ENCODE measurements around the gene ADSS2. TPM values are rescaled to one million over a fixed set of nuclear protein-coding genes. Genes with fewer than 3 reads are reported as not detected.
"Not testable (repeated sequence)": the region's sequence is repeated elsewhere in the genome, so short reads cannot be mapped to it uniquely, and the experiment has no call there.

Gene ADSS2
- total RNA-seq = 51.2 and 70.0 TPM in 2 replicates

GRCh38 chr1:244451539-244451950 lies at the start of gene ADSS2:
ADSS2 (minus strand) TSS chr1:244451909; CDS start chr1:244451817, 92 bp downstream.
- H3K4me3 ChIP-seq (ENCODE audit: low read depth, low read length) = peak within 1 kb of the TSS; percentile 97
- no peak for TF ChIP-seq CTCF (IDR thresholded peaks at IDR 0.05; ENCODE audit: insufficient read depth, low read depth, low read length)
- no peak for DNase-seq (ENCODE audit: low read depth)

GRCh38 chr1:244500515-244500914 lies 48.8 kb upstream of the ADSS2 start:
- H3K4me3 ChIP-seq (ENCODE audit: low read depth, low read length); DNase-seq (ENCODE audit: low read depth): not testable (repeated sequence)

GRCh38 chr1:244499484-244499883 lies 47.8 kb upstream of the ADSS2 start:
- H3K4me3 ChIP-seq (ENCODE audit: low read depth, low read length); DNase-seq (ENCODE audit: low read depth): not testable (repeated sequence)

GRCh38 chr1:244497805-244498204 lies 46.1 kb upstream of the ADSS2 start:
- H3K4me3 ChIP-seq (ENCODE audit: low read depth, low read length) = no peak overlapping the region
- no peak for DNase-seq (ENCODE audit: low read depth)
- no peak for TF ChIP-seq CTCF (IDR thresholded peaks at IDR 0.05; ENCODE audit: insufficient read depth, low read depth, low read length)

GRCh38 chr1:244496186-244496585 lies 44.5 kb upstream of the ADSS2 start:
- DNase-seq (ENCODE audit: low read depth) = no peak

GRCh38 chr1:244494653-244495052 lies 42.9 kb upstream of the ADSS2 start:
- no peak for DNase-seq (ENCODE audit: low read depth)
- no peak overlapping the region for H3K4me3 ChIP-seq (ENCODE audit: low read depth, low read length)
- no peak for TF ChIP-seq CTCF (IDR thresholded peaks at IDR 0.05; ENCODE audit: insufficient read depth, low read depth, low read length)

More at GRCh38 chr1:244496186-244496585, 44.5 kb upstream of the ADSS2 start:
- H3K4me3 ChIP-seq (ENCODE audit: low read depth, low read length) = no peak overlapping the region
- TF ChIP-seq CTCF (IDR thresholded peaks at IDR 0.05; ENCODE audit: insufficient read depth, low read depth, low read length) = no peak

- DNase-seq (ENCODE audit: low read depth) = not testable (repeated sequence)
Observed at GRCh38 chr1:244484971-244485370, 33.3 kb upstream of the ADSS2 start.

GRCh38 chr1:244473059-244473605 lies 21.4 kb upstream of the ADSS2 start:
- DNase-seq (ENCODE audit: low read depth) = no peak
- no peak overlapping the region for H3K4me3 ChIP-seq (ENCODE audit: low read depth, low read length)
- TF ChIP-seq CTCF (IDR thresholded peaks at IDR 0.05; ENCODE audit: insufficient read depth, low read depth, low read length) = no peak

More at GRCh38 chr1:244484971-244485370, 33.3 kb upstream of the ADSS2 start:
- not testable (repeated sequence) for H3K4me3 ChIP-seq (ENCODE audit: low read depth, low read length)

All from fibroblast of villous mesenchyme (primary cell).